Lower leg skin (tissue), 3 donors: ENCODE measurements around the gene FCRLB.

ENCODE experiments used
- POLR2A ChIP-seq, 2 donors: fragments of 450-650 bp; IDR thresholded peaks; one replicate each; pipeline ENCODE4 v1.6.1; 2016 to 2017; ENCODE audit warnings: antibody characterized with exemption in 2 of 2, mild to moderate bottlenecking in 1 of 2, moderate library complexity in 1 of 2
- TF ChIP-seq, protein P1 (sequence below), 3 donors: fragments of 450-650 bp; IDR thresholded peaks; one replicate each; pipeline ENCODE4 v1.5.1; 2016; ENCODE audit warnings: antibody characterized with exemption in 3 of 3, mild to moderate bottlenecking in 3 of 3, moderate library complexity in 2 of 3

DNA sequence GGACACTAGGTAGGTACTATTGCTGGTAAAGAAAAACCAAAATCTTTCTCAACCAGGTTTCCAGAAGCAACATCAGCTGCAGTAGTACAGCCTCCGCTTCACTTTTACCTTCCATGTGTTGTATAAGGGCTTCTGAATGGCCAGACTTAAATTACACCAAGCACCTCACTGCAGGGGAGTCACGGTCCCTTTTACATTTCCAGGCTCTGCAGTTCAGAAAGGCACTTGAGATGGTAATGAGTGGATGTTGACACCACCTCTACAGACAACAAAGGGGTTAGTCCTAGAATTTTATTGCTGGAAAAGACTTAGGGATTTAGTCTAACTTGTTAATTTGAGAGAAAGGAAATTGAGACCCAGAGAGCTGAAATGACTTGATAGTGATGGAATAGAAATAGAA is 16.3 kb downstream of the FCRLB start:
- TF ChIP-seq POLR2A (IDR thresholded peaks at IDR 0.05): no peak
- TF ChIP-seq, protein P1, sequence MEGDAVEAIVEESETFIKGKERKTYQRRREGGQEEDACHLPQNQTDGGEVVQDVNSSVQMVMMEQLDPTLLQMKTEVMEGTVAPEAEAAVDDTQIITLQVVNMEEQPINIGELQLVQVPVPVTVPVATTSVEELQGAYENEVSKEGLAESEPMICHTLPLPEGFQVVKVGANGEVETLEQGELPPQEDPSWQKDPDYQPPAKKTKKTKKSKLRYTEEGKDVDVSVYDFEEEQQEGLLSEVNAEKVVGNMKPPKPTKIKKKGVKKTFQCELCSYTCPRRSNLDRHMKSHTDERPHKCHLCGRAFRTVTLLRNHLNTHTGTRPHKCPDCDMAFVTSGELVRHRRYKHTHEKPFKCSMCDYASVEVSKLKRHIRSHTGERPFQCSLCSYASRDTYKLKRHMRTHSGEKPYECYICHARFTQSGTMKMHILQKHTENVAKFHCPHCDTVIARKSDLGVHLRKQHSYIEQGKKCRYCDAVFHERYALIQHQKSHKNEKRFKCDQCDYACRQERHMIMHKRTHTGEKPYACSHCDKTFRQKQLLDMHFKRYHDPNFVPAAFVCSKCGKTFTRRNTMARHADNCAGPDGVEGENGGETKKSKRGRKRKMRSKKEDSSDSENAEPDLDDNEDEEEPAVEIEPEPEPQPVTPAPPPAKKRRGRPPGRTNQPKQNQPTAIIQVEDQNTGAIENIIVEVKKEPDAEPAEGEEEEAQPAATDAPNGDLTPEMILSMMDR (IDR thresholded peaks at IDR 0.05): no peak
